Ovary (tissue), 9 donors: ENCODE results near the gene FABP7. TPM values are rescaled to one million over a fixed set of nuclear protein-coding genes. Genes with fewer than 3 reads are reported as not detected.

Source experiments
- DNase-seq, 5 donors: peaks; one replicate each; pipeline ENCODE4 v3.0.0-alpha.2; 2019 to 2020
- H3K27ac ChIP-seq, 2 donors: fragments of 200-600 bp; one replicate each; pipeline versions ENCODE4 v1.5.1 to v1.8.0; 2019 to 2022
- H3K27me3 ChIP-seq: fragments of 200-600 bp; one replicate; pipeline ENCODE4 v1.8.0; 2022
- H3K36me3 ChIP-seq: fragments of 200-600 bp; sonication (generic); one replicate; pipeline ENCODE4 v1.5.1; 2019
- H3K4me1 ChIP-seq: one replicate; pipeline ENCODE4 v1.8.1; 2013; ENCODE audit warnings: mild to moderate bottlenecking, moderate library complexity; ENCODE audit not compliant: insufficient read depth
- H3K4me3 ChIP-seq: fragments of 200-600 bp; sonication (generic); one replicate; pipeline ENCODE4 v1.5.1; 2017
- H3K9me3 ChIP-seq, 2 donors: fragments of 200-600 bp in 1 of 2; sonication (generic) in 1 of 2; one replicate each; pipeline versions ENCODE4 v1.5.1 to v1.8.1; 2013 to 2019; ENCODE audit warnings: mild to moderate bottlenecking in 1 of 2, moderate library complexity in 1 of 2
- CTCF ChIP-seq, 3 donors: fragments of 450-650 bp in 2 of 3; fragments of 200-600 bp in 1 of 3; IDR thresholded peaks; one replicate each; pipeline versions ENCODE4 v1.5.1 to v1.8.0; 2016 to 2022; ENCODE audit warnings: antibody characterized with exemption in 3 of 3, mild to moderate bottlenecking in 1 of 3
- EP300 ChIP-seq: sonication (generic); formaldehyde crosslinking; IDR thresholded peaks from one replicate; pipeline ENCODE4 v1.6.1; 2017; ENCODE audit warnings: antibody characterized with exemption
- POLR2A ChIP-seq: fragments of 450-650 bp; IDR thresholded peaks from one replicate; pipeline ENCODE4 v1.6.1; 2017; ENCODE audit warnings: antibody characterized with exemption, mild to moderate bottlenecking, moderate library complexity
- WGBS, 3 donors: extraction: QIAGEN DNeasy Blood & Tissue Kit in 1 of 3; methylation state at CpG; one replicate each; pipeline versions ENCODE4 v1.1.5 to v1.1.7; 2013 to 2017; 5-methylcytosine and 5-hydroxymethylcytosine counted together
- intact Hi-C, 4 donors: fragments of 100-400 bp; cut with DNase I; formaldehyde crosslinking; loops; one replicate each; pipeline versions ENCODE4 v1.11.0 to v1.15.1; 2022 to 2023
- polyA plus RNA-seq, 2 donors: library from polyadenylated mRNA; stranded (reverse); fragments of 200-250 nt in 1 of 2; fragments of 350-450 nt in 1 of 2; fragmentation: Illumina TruSeq in 1 of 2; extraction: RNeasy Lipid Tissue Mini Kit (QIAGEN cat#74804) in 1 of 2; gene quantifications; one replicate each; pipeline ENCODE4 v1.2.3, GENCODE V29; 2013 to 2014
- total RNA-seq, 7 donors: library from RNA; depleted of rRNA in 2 of 7; stranded (reverse); fragments of >200 nt in 2 of 7; fragmentation: NEBNext Ultra II Directional in 3 of 7; extraction: Animal tissue kit (Norgen Biotek cat#: 25700) in 3 of 7; gene quantifications; one replicate each; pipeline versions ENCODE4 v1.1.0 to v1.2.4, GENCODE V29; 2016 to 2023
- donor health status: DM: no; HTN: no; CAD: no; lungs with moderate emphysema.
- donor health status: DM: no; HTN: no; CAD: no.
- donor health status: Bipolar disorder and iron deficiency.
- donor health status: DM: yes; HTN: yes; CAD: no.
- donor health status: DM: no; HTN: no; CAD: no.
- donor health status: DM: yes; HTN: yes; CAD: no.

The FABP7 gene
- total and polyA plus RNA-seq, 9 donors = not detected

- intact Hi-C loops = no loop called here
- no peak overlapping the region for H3K4me3 ChIP-seq
- no peaks in the 10 kb centered on the region for H3K36me3 ChIP-seq
- peaks cover 2% of the 10 kb centered on the region for H3K4me1 ChIP-seq
- no peaks in the 10 kb centered on the region for H3K27me3 ChIP-seq
- H3K27ac ChIP-seq = no peak overlapping the region
- 90 to 94% (median 94%) methylated on average over 2 of the region's 2 CpGs for WGBS, 3 donors
- DNase-seq = no peak
- no peaks in the 10 kb centered on the region for H3K9me3 ChIP-seq
- no peak for TF ChIP-seq CTCF (IDR thresholded peaks at IDR 0.05)
- TF ChIP-seq EP300 = no peak
- TF ChIP-seq POLR2A = no peak
Measured at GRCh38 chr6:122791310-122791679, 11.8 kb downstream of the FABP7 start.

- intact Hi-C loops = no loop called here
- Histone ChIP-seq H3K4me1 (peaks cover 2% of the 10 kb centered on the region), H3K9me3 (no peaks in the 10 kb centered on the region), H3K27me3 (no peaks in the 10 kb centered on the region), H3K27ac (no peak overlapping the region), H3K36me3 (no peaks in the 10 kb centered on the region), H3K4me3 (no peak overlapping the region)
- no peak for DNase-seq
- 80 to 84% (median 83%) methylated on average over 2 of the region's 2 CpGs for WGBS, 3 donors
- TF ChIP-seq POLR2A (no peak), CTCF (IDR thresholded peaks at IDR 0.05) (no peak), EP300 (no peak)
Measured at GRCh38 chr6:122792766-122793165, 13.2 kb downstream of the FABP7 start.

- no peaks in the 10 kb centered on the region for H3K27me3 ChIP-seq
- TF ChIP-seq CTCF (IDR thresholded peaks at IDR 0.05) = no peak
- DNase-seq = no peak
- no peak overlapping the region for H3K4me3 ChIP-seq
- no peak overlapping the region for H3K27ac ChIP-seq
- H3K9me3 ChIP-seq = no peaks in the 10 kb centered on the region
- 96 to 99% (median 99%) methylated on average over 3 of the region's 3 CpGs for WGBS, 3 donors
- H3K36me3 ChIP-seq = no peaks in the 10 kb centered on the region
- H3K4me1 ChIP-seq = no peaks in the 10 kb centered on the region
- intact Hi-C loops = no loop called here
Measured at GRCh38 chr6:122797537-122797936, 18.0 kb downstream of the FABP7 start.

GRCh38 chr6:122798099-122798641 lies 18.7 kb downstream of the FABP7 start:
- TF ChIP-seq POLR2A (no peak), EP300 (no peak), CTCF (IDR thresholded peaks at IDR 0.05) (no peak)
- 55 to 69% (median 57%) methylated on average over 6 of the region's 6 CpGs for WGBS, 3 donors
- Histone ChIP-seq H3K4me1 (no peaks in the 10 kb centered on the region), H3K27me3 (no peaks in the 10 kb centered on the region), H3K36me3 (no peaks in the 10 kb centered on the region), H3K9me3 (no peaks in the 10 kb centered on the region), H3K27ac (no peak overlapping the region), H3K4me3 (no peak overlapping the region)
- intact Hi-C loops = no loop called here
- no peak for DNase-seq
